Keratinocyte (primary cell): Measurements from ENCODE around the gene SRM.

Source experiments
- CTCF ChIP-seq, 3 experiments: IDR thresholded peaks in 1 of 3; conservative IDR thresholded peaks in 1 of 3; optimal IDR thresholded peaks in 1 of 3; 2 replicates in 2 of 3; 3 replicates in 1 of 3; pipeline versions ENCODE3 to v1.5.1; 2011; ENCODE audit warnings: low read length in 3 of 3, mild to moderate bottlenecking in 3 of 3, moderate library complexity in 2 of 3, control low read depth in 1 of 3, inconsistent platforms in 1 of 3; ENCODE audit not compliant: insufficient read depth in 2 of 3; ENCODE audit errors: extremely low read depth in 1 of 3
- EZH2 ChIP-seq: IDR thresholded peaks from one replicate; pipeline ENCODE4 v1.6.1; 2012; ENCODE audit warnings: inconsistent platforms, mild to moderate bottlenecking, low read length, moderate library complexity

- TF ChIP-seq CTCF (optimal IDR thresholded peaks at IDR 0.05 in 1 of 3, IDR thresholded peaks at IDR 0.05 in 1 of 3, conservative IDR thresholded peaks at IDR 0.05 in 1 of 3; ENCODE audit: extremely low read depth in 1 of 3, insufficient read depth in 2 of 3, low read length in 3 of 3): no peak
- no peak for TF ChIP-seq EZH2
These were observed 34.2 kb downstream of the SRM start for GRCh38 chr1:11025618-11026017.
